Esophagus muscularis mucosa (tissue), 4 donors: ENCODE data around the gene EEF2K.

Experiments used
- EP300 ChIP-seq: sonication (generic); formaldehyde crosslinking; IDR thresholded peaks from one replicate; pipeline ENCODE4 v1.6.1; 2017; ENCODE audit warnings: antibody characterized with exemption
- POLR2A ChIP-seq: fragments of 450-650 bp; IDR thresholded peaks from one replicate; pipeline ENCODE4 v1.6.1; 2017; ENCODE audit warnings: antibody characterized with exemption, moderate library complexity, mild to moderate bottlenecking, low read depth
- POLR2AphosphoS5 ChIP-seq, 2 donors: sonication (generic); formaldehyde crosslinking; IDR thresholded peaks; one replicate each; pipeline ENCODE4 v1.6.1; 2017; ENCODE audit warnings: antibody characterized with exemption in 2 of 2
- TF ChIP-seq, protein P1 (sequence below), 3 experiments: fragments of 200-600 bp in 2 of 3; fragments of 450-650 bp in 1 of 3; sonication (generic) in 2 of 3; IDR thresholded peaks; one replicate each; pipeline ENCODE4 v1.5.1; 2017 to 2019; ENCODE audit warnings: antibody characterized with exemption in 3 of 3, mild to moderate bottlenecking in 2 of 3, moderate library complexity in 1 of 3

DNA sequence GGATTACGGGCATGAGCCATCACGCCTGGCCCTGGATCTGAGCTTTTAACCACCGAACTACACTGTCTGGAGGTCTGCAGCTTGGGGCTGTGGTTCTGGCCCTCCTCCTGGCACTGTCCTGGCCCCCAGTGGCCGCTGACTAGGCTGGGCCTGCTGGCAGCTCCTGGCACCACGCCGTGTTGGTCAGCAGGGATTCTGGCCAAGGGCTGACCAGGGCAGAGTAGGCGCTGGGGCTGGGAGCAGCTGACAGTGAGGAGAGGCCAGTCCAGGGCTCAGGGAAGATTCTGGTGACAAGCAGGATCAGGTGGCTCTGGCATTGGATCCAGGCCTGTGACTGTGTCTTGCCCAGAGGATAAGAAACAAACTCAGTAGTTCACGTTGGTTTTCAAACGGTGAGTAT lies 14.6 kb downstream of the EEF2K start:
- TF ChIP-seq POLR2A (no peak), POLR2AphosphoS5 (IDR thresholded peaks at IDR 0.05) (no peak), EP300 (no peak)
- TF ChIP-seq, protein P1, sequence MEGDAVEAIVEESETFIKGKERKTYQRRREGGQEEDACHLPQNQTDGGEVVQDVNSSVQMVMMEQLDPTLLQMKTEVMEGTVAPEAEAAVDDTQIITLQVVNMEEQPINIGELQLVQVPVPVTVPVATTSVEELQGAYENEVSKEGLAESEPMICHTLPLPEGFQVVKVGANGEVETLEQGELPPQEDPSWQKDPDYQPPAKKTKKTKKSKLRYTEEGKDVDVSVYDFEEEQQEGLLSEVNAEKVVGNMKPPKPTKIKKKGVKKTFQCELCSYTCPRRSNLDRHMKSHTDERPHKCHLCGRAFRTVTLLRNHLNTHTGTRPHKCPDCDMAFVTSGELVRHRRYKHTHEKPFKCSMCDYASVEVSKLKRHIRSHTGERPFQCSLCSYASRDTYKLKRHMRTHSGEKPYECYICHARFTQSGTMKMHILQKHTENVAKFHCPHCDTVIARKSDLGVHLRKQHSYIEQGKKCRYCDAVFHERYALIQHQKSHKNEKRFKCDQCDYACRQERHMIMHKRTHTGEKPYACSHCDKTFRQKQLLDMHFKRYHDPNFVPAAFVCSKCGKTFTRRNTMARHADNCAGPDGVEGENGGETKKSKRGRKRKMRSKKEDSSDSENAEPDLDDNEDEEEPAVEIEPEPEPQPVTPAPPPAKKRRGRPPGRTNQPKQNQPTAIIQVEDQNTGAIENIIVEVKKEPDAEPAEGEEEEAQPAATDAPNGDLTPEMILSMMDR (IDR thresholded peaks at IDR 0.05), result no peak
